GM18858 (cell line): ENCODE data around the gene TFB1M.

ENCODE experiments used
- ATAC-seq: cut with Tn5 transposase; IDR thresholded peaks from one replicate; pipeline ENCODE4 v1.9.1; 2021; ENCODE audit not compliant: unreplicated experiment

The TFB1M gene

GRCh38 chr6:155213611-155214372 is 100.5 kb downstream of the TFB1M start:
- no peak for ATAC-seq

GRCh38 chr6:155212616-155213380 is 101.5 kb downstream of the TFB1M start:
- ATAC-seq, result no peak

GRCh38 chr6:155212106-155212505 is 102.2 kb downstream of the TFB1M start:
- ATAC-seq, result no peak

GRCh38 chr6:155207223-155207622 is 107.1 kb downstream of the TFB1M start:
- ATAC-seq, result no peak
